ENCODE measurements around the gene ATP5F1E. TPM values are rescaled to one million over a fixed set of nuclear protein-coding genes. Genes with fewer than 3 reads are reported as not detected.

Gene ATP5F1E
- total RNA-seq, 1 experiment from 2014 or later, result 52.7 TPM

DNA sequence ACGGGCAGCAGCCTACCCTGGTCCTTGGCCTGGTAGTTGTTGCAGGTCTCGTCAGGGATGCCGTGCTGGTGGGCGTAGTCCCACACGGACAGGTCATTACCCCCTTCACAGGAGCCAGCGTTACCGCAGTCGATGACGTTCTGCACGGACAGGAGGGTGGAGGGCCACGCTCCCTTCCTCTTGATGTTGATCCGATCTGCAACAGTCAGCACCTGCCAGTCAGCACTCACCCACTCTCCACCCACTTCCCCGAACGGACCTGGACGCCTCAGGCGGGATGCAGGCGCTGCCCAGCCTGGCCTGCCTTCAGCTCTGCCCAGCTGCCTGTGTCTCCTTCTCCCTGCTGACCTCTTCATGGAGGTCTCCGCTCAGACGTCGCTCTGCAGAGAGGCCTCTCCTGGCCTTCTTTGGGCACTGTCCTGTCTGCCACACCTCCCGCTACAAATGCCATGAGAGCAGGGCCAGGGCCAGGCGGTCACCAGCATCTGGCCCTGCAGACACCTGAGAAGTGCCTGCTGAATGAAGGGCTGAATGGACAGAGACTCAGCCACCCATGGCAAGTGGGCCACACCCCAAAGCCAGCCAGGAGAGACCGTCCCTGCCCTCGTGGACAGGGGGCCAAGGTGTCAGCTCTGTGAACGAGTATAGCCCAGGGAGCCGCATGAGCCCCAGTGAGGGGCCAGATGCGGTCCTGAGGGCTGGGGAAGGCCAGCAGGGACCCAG is 30.5 kb downstream of the ATP5F1E start:
- Mint-ChIP-seq H3K4me1 (peaks cover 13 to 14% of the 10 kb centered on the region in 2 experiments), H3K9me3 (no peaks in the 10 kb centered on the region)

More for the DNA sequence above, 30.5 kb downstream of the ATP5F1E start:
- no peak overlapping the region for H2AFZ ChIP-seq (ENCODE audit: low read length)
- no peak overlapping the region for H4K91ac ChIP-seq (ENCODE audit: insufficient read length, low read depth, low read length)
- H2BK5ac ChIP-seq (ENCODE audit: insufficient read length, low read length), result no peak overlapping the region
- Mint-ChIP-seq H3K4me3 (no peak overlapping the region), H3K36me3 (ENCODE audit: insufficient read depth in 1 of 3, low read depth in 3 of 3) (peaks cover 0 to 34% (median 30%) of the 10 kb centered on the region in 3 experiments; a peak in 4 of 7 replicates), H3K27ac (no peak overlapping the region), H3K27me3 (ENCODE audit: low read depth) (peaks cover 1% of the 10 kb centered on the region)
- no peaks in the 10 kb centered on the region for H3K9me3 ChIP-seq (ENCODE audit: control insufficient read depth, low read depth, low read length)
- H2BK12ac ChIP-seq (ENCODE audit: insufficient read length, low read depth, low read length), result no peak overlapping the region
- no peaks in the 10 kb centered on the region for H3K79me1 ChIP-seq (ENCODE audit: insufficient read depth, low read depth, low read length, poor library complexity, severe bottlenecking)
- no peak overlapping the region; the same call in 1 of the 2 replicates for H3K14ac ChIP-seq (ENCODE audit: insufficient read depth, low read length)
- H3T11ph ChIP-seq (ENCODE audit: low read length), result no peak overlapping the region
- no peak overlapping the region for H4K8ac ChIP-seq (replicated peaks; ENCODE audit: insufficient read length, low read depth, low read length)
- H3K79me2 ChIP-seq (ENCODE audit: insufficient read depth, low read length), result no peaks in the 10 kb centered on the region
- no peak for DNase-seq
- no peak overlapping the region for H3K4ac ChIP-seq (ENCODE audit: low read depth, low read length)
- no peak overlapping the region for H2BK20ac ChIP-seq (ENCODE audit: low read depth, low read length, poor library complexity, severe bottlenecking)
- H3K4me2 ChIP-seq (ENCODE audit: insufficient read depth, insufficient read length, low read length), result no peak overlapping the region
- no peak overlapping the region for H3K18ac ChIP-seq (ENCODE audit: insufficient read length, low read depth, low read length)
- H3K27ac ChIP-seq (ENCODE audit: insufficient read length, low read depth, low read length), result no peak overlapping the region
- no peaks in the 10 kb centered on the region for H3K4me1 ChIP-seq (ENCODE audit: insufficient read depth, low read length)
- no peak overlapping the region for H2AK5ac ChIP-seq (ENCODE audit: insufficient read length, low read length)
- no peak overlapping the region for H3K9ac ChIP-seq (ENCODE audit: extremely low read depth, insufficient read length, low read length)
- TF ChIP-seq, protein P1, sequence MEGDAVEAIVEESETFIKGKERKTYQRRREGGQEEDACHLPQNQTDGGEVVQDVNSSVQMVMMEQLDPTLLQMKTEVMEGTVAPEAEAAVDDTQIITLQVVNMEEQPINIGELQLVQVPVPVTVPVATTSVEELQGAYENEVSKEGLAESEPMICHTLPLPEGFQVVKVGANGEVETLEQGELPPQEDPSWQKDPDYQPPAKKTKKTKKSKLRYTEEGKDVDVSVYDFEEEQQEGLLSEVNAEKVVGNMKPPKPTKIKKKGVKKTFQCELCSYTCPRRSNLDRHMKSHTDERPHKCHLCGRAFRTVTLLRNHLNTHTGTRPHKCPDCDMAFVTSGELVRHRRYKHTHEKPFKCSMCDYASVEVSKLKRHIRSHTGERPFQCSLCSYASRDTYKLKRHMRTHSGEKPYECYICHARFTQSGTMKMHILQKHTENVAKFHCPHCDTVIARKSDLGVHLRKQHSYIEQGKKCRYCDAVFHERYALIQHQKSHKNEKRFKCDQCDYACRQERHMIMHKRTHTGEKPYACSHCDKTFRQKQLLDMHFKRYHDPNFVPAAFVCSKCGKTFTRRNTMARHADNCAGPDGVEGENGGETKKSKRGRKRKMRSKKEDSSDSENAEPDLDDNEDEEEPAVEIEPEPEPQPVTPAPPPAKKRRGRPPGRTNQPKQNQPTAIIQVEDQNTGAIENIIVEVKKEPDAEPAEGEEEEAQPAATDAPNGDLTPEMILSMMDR (conservative IDR thresholded peaks at IDR 0.05), result no peak
- no peak overlapping the region for H4K5ac ChIP-seq (ENCODE audit: insufficient read length, low read depth, low read length)
- H3K23ac ChIP-seq (ENCODE audit: insufficient read length, low read depth, low read length), result no peak overlapping the region
- H4K20me1 ChIP-seq (ENCODE audit: control insufficient read depth, insufficient read depth, insufficient read length), result no peaks in the 10 kb centered on the region
- peaks cover 1% of the 10 kb centered on the region for H3K23me2 ChIP-seq (ENCODE audit: insufficient read length, low read depth, low read length, poor library complexity, severe bottlenecking)
- no peaks in the 10 kb centered on the region for H3K27me3 ChIP-seq (ENCODE audit: insufficient read depth, low read length)
- no peak overlapping the region for H2BK15ac ChIP-seq (ENCODE audit: low read depth, low read length)
- H3K56ac ChIP-seq (ENCODE audit: insufficient read length, low read depth, low read length), result no peak overlapping the region
- H2BK120ac ChIP-seq (ENCODE audit: low read depth, low read length, poor library complexity, severe bottlenecking), result no peak overlapping the region
- no CpG with 5 or more reads among the region's 27 CpGs for WGBS (ENCODE audit: extremely low coverage, insufficient read length, low lambda C conversion rate)
